KMS-11 (cell line): ENCODE measurements around the gene SPDYE6.

Source experiments
- H2AFZ ChIP-seq: fragments of 200-600 bp; sonication (generic); 2 replicates; pipeline ENCODE4 v1.6.1; 2016; ENCODE audit warnings: antibody characterized with exemption, mixed run types, low read depth
- H3K27ac ChIP-seq: fragments of 200-600 bp; sonication (generic); 2 replicates; pipeline ENCODE4 v1.6.1; 2016; ENCODE audit warnings: mild to moderate bottlenecking, mixed run types
- H3K27me3 ChIP-seq: fragments of 200-600 bp; sonication (generic); 2 replicates; pipeline ENCODE4 v1.6.1; 2017; ENCODE audit warnings: mild to moderate bottlenecking, low read depth, mixed run types, moderate library complexity; ENCODE audit not compliant: insufficient read depth
- H3K36me3 ChIP-seq: fragments of 200-600 bp; sonication (generic); 2 replicates; pipeline ENCODE4 v1.6.1; 2017; ENCODE audit warnings: mild to moderate bottlenecking, mixed run types; ENCODE audit not compliant: insufficient read depth
- H3K4me1 ChIP-seq: fragments of 200-600 bp; sonication (generic); 2 replicates; pipeline ENCODE4 v1.6.1; 2016; ENCODE audit warnings: mild to moderate bottlenecking, low read depth, mixed run types; ENCODE audit not compliant: poor library complexity, severe bottlenecking
- H3K4me2 ChIP-seq: fragments of 200-600 bp; sonication (generic); 2 replicates; pipeline ENCODE4 v1.7.0; 2016; ENCODE audit warnings: mild to moderate bottlenecking, mixed run types
- H3K4me3 ChIP-seq: fragments of 200-600 bp; sonication (generic); IDR thresholded peaks from 2 replicates; pipeline ENCODE4 v1.6.1; 2017; ENCODE audit warnings: low read depth, low read length, mixed read lengths; ENCODE audit not compliant: insufficient read depth
- H3K79me2 ChIP-seq: fragments of 200-600 bp; sonication (generic); 2 replicates; pipeline ENCODE4 v1.6.1; 2016; ENCODE audit warnings: low read depth, mixed run types; ENCODE audit not compliant: insufficient read depth
- H3K9ac ChIP-seq: fragments of 200-600 bp; sonication (generic); 2 replicates; pipeline ENCODE4 v1.6.1; 2016; ENCODE audit warnings: mild to moderate bottlenecking, mixed run types
- H4K20me1 ChIP-seq: fragments of 200-600 bp; sonication (generic); 2 replicates; pipeline ENCODE4 v1.6.1; 2016; ENCODE audit warnings: mild to moderate bottlenecking, mixed run types; ENCODE audit not compliant: insufficient read depth
- CTCF ChIP-seq: fragments of 200-600 bp; sonication (generic); conservative IDR thresholded peaks from 2 replicates; pipeline ENCODE4 v1.6.1; 2017; ENCODE audit warnings: low read depth, mild to moderate bottlenecking, antibody characterized with exemption, low read length, moderate library complexity, mixed read lengths

Gene SPDYE6

GRCh38 chr7:102393467-102393866 is 37.2 kb upstream of the SPDYE6 start:
- Histone ChIP-seq H3K27me3 (no peaks in the 10 kb centered on the region), H3K79me2 (peaks cover 19% of the 10 kb centered on the region), H3K36me3 (no peaks in the 10 kb centered on the region), H3K9ac (no peak overlapping the region), H4K20me1 (no peaks in the 10 kb centered on the region), H3K27ac (no peak overlapping the region), H2AFZ (no peak overlapping the region), H3K4me3 (no peak overlapping the region), H3K4me1 (peaks cover 38% of the 10 kb centered on the region), H3K4me2 (no peak overlapping the region)
- TF ChIP-seq CTCF, result no peak

- H2AFZ ChIP-seq, result no peak overlapping the region
- H4K20me1 ChIP-seq, result no peaks in the 10 kb centered on the region
- H3K27ac ChIP-seq, result no peak overlapping the region
- peaks cover 29% of the 10 kb centered on the region for H3K4me1 ChIP-seq
- peaks cover 10% of the 10 kb centered on the region for H3K79me2 ChIP-seq
- no peak overlapping the region for H3K4me3 ChIP-seq
- no peaks in the 10 kb centered on the region for H3K27me3 ChIP-seq
- H3K36me3 ChIP-seq, result no peaks in the 10 kb centered on the region
- no peak overlapping the region for H3K9ac ChIP-seq
- TF ChIP-seq CTCF, result no peak
- no peak overlapping the region for H3K4me2 ChIP-seq
Observed at GRCh38 chr7:102392330-102392729, 36.1 kb upstream of the SPDYE6 start.

DNA sequence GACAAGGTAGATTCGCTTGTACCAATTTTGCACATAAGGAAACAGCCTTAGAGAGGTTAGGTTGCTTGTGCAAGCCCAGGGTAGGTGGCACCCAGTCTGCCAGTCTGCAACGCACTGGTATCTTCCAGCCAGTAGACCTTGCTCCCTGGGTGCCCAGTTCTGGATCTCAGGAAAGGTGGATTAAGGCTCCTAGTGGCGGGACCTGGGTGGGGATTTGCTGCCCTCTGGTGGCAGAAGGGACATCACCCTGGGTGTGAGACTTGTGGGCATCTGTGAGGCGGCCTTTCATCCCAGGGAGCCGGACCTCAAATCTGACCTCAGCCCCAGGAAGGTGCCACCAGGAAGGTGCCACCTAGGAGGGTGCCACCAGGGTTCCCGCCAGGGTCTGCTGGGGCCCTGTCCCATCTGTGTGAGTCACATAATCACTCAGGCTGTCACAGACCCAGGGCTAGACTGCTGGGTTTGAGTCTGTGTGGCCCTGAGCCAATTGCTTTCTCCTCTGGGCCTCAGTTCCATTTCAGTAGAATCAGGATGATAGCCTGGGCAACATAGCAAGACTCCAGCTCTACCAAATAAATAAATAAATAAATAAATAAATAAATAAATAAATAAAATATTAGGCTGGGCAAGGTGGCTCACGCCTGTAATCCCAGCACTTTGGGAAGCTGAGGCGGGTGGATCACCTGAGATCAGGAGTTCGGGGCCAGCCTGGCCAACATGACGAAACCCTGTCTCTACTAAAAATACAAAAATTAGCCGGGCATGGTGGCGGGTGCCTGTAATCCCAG is 34.6 kb upstream of the SPDYE6 start:
- Histone ChIP-seq H3K79me2 (no peaks in the 10 kb centered on the region), H3K27ac (no peak overlapping the region), H3K9ac (no peak overlapping the region), H3K36me3 (no peaks in the 10 kb centered on the region), H3K4me2 (no peak overlapping the region; the same call in 1 of the 2 replicates), H3K4me1 (peaks cover 23% of the 10 kb centered on the region), H3K27me3 (no peaks in the 10 kb centered on the region), H3K4me3 (no peak overlapping the region), H4K20me1 (no peaks in the 10 kb centered on the region), H2AFZ (no peak overlapping the region)
- TF ChIP-seq CTCF, result peak; percentile 97

DNA sequence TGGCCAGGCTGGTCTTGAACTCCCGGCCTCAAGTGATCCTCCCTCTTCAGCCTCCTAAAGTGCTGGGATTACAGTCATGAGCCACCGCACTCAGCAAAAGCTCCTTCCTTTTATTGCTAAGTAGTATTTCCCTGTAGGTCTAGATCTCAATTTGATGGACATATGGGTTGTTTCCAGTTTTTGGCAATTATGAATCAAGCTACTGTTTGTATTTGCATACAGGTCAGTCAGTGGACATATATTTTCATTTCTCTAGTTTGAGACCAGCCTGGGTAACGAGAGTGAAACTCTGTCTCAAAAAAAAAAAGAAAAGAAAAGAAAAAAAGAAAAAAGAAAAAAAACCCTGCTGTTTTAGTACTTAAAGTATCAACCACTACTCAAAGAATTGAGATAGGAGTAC is 33.6 kb upstream of the SPDYE6 start:
- H3K36me3 ChIP-seq, result no peaks in the 10 kb centered on the region

More for the DNA sequence above, 33.6 kb upstream of the SPDYE6 start:
- Histone ChIP-seq H3K79me2 (no peaks in the 10 kb centered on the region), H3K27ac (no peak overlapping the region; the same call in 1 of the 2 replicates), H4K20me1 (no peaks in the 10 kb centered on the region), H3K4me1 (peaks cover 14% of the 10 kb centered on the region), H3K4me2 (no peak overlapping the region), H2AFZ (no peak overlapping the region), H3K9ac (no peak overlapping the region), H3K27me3 (no peaks in the 10 kb centered on the region), H3K4me3 (no peak overlapping the region)
- TF ChIP-seq CTCF, result no peak
